GM12872 (cell line): ENCODE data around the gene CIDEC.

Source experiments
- CTCF ChIP-seq: IDR thresholded peaks from 3 replicates; pipeline ENCODE4 v1.5.1; 2011; ENCODE audit warnings: low read depth, mild to moderate bottlenecking, low read length, moderate library complexity; ENCODE audit not compliant: insufficient read depth

The CIDEC gene

DNA sequence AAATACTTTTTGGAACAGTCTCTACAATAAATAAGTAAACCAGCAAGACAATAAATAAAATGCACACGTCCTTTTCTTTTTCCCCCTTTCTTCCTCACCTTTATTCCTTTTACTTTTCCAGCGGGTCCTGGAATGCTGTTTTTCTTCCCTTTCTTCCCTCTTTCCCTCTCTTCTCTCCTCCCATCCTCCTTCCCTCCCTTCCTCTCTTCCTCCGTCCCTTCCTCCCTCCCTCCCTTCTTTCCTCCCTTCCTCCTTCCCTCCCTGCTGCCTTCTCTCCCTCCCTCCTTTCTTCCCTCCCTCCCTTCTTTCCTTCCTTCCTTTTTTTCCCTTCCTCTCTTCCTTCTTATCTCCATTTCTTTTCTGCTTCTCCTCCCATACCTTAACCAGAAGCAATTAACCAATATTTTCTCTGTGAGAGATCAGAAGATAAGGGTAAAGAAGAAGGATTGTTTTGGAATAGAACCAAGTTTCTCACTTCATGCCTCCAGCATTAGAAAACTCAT is 19.3 kb upstream of the CIDEC start:
- no peak for TF ChIP-seq CTCF

GRCh38 chr3:9898467-9899241 is 18.6 kb upstream of the CIDEC start:
- TF ChIP-seq CTCF = no peak

GRCh38 chr3:9897408-9898372 is 17.6 kb upstream of the CIDEC start:
- no peak for TF ChIP-seq CTCF

DNA sequence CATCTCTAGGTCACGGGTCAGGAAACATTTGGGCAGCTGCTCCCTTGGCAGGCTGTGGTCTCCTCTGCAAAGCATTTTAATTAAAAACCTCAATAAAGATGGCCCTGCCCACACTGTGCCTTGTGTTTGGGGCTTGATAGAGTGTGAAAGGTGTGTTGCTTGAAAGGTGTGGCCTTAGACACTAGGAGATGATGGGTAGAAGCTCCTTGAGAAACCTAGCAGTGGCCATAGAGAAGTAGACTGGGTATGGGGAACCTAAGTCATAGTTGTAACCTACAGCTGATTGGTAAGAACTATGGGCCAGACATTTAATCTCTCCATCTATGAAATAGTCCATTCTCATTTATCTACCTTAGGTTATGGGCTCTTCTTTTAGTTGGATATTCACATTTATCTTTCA is 13.7 kb upstream of the CIDEC start:
- TF ChIP-seq CTCF = no peak

- TF ChIP-seq CTCF = no peak
Measured at GRCh38 chr3:9891072-9891622, 11.1 kb upstream of the CIDEC start.

GRCh38 chr3:9890249-9891071 is 10.4 kb upstream of the CIDEC start, which contains the start of gene JAGN1:
JAGN1 (plus strand) TSS chr3:9890610; CDS start chr3:9890723, 113 bp downstream.
- no peak for TF ChIP-seq CTCF

- no peak for TF ChIP-seq CTCF
Measured at GRCh38 chr3:9889405-9889804, 9.4 kb upstream of the CIDEC start.
